Measurements from ENCODE around the gene ARHGAP4. TPM values are rescaled to one million over a fixed set of nuclear protein-coding genes. Genes with fewer than 3 reads are reported as not detected.

ARHGAP4 gene
- total and polyA plus RNA-seq, 8 donors = 21.9 to 96.2 (median 26.3) TPM

DNA sequence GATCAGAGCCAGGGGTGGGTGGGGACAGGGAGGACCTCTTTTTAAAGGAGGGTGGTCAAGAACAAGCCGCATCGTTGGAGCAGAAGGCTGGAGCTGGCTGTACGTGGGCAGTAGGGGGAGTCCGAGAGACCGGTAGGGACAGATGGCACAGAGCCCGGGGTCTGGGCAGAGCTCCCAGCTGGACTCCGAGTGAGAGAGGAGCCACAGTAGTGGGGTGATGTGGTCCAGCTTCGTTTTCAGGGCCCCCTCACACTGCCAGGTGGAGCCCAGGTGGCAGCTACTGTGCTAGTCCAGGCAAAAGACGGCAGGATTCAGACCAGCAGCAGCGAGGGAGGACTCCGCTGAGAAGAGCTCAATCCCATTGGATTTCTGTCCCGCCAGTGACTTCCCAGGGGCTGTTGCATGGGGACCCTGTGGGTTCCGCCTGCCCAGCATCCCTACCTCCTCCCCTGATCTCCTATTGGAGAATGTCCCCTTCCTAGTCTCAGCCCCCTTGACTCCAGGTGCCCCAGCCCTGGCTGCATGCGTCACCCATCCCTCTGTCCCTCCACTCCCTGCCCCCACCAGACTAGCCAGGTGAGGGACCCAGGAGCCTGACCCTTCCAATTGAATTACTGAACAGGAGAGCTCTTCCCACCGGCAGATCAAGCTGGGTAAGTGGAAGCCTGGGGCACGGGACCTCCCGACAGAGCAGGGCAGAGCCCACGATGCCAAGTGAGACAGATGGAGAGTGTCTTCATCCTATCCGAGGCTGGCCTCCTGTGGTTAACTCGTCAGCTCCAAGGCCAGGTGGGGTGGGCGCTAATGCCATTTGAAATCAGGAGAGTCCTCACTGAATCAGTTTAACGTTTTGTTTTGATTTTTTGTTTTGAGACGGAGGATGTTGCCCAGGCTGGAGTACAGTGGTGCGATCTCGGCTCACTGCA, 2.9 kb downstream of the ARHGAP4 start:
- peaks cover 0 to 28% of the 10 kb centered on the region in 2 donors for H3K36me3 ChIP-seq
- H3K9me3 ChIP-seq = no peaks in the 10 kb centered on the region
- ATAC-seq (peak; percentile 48), DNase-seq (peak in 3 of 4 donors; percentile 70 to 87 (median 74))
- H3K27me3 ChIP-seq = no peaks in the 10 kb centered on the region
- H3K27ac ChIP-seq = peak overlapping the region in 1 of 2 donors; percentile 97
- intact Hi-C loops (cut with DNase I) = no loop called here
- TF ChIP-seq CTCF (IDR thresholded peaks at IDR 0.05) = peak in 1 of 2 donors; percentile 39
- H3K4me3 ChIP-seq = peak overlapping the region in 1 of 2 donors; percentile 57
- H3K4me1 ChIP-seq = peaks cover 4 to 31% of the 10 kb centered on the region in 2 donors

DNA sequence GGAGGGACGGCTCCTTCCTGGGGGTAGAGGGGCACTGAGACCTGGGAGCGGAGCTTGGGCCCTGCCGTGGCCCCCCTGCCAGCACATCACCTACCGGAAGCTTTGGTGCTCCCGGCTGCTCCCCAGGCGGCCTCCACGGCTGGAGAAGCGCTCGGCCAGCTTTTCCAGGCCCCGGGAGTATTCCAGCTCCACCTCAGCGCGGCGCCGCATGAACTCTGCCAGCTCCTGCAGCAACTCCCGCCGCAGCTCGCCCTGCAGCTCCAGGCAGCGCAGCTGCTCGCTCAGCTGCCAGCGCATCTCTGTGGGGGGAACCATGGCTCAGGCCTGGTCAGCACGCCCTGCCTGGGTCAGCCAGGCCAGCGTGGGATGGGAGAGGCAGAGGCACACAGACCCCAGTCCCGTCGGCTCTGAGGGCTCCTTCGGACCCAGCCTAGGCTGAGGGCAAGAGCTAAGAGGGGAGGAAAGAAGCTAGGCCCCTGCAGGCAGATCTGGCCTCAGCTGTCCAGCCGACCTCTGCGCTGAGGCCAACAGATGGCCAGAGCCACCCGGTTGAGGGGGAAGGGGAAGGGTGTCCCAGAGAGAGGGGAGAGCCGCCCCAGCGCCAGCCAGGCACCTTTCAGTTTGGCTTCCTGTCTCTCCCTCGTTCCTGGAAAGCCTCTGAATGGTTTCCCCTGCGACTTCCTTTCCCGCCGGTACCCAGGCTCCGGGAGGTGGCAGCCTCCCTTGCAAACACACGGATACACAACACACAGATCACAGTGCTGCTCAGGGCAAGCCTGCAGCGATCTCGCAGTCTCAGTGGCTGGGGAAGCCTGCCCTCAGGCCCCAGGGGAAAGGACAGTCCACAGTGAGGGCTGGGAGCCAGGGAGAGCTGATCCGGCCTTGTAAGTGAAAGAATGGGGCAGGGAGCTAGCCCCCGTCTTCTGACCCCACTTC, 4.3 kb downstream of the ARHGAP4 start:
- Histone ChIP-seq H3K27me3 (no peaks in the 10 kb centered on the region), H3K4me1 (peaks cover 4 to 31% of the 10 kb centered on the region in 2 donors), H3K4me3 (peak overlapping the region in 1 of 2 donors; percentile 57), H3K9me3 (no peaks in the 10 kb centered on the region), H3K27ac (peak overlapping the region in 1 of 2 donors; percentile 97), H3K36me3 (peaks cover 0 to 41% of the 10 kb centered on the region in 2 donors)
- intact Hi-C loops (cut with DNase I) = no loop called here
- DNase-seq (peak in 1 of 4 donors; percentile 57), ATAC-seq (no peak)
- no peak for TF ChIP-seq CTCF (IDR thresholded peaks at IDR 0.05)

- TF ChIP-seq CTCF (IDR thresholded peaks at IDR 0.05) = no peak
- peak in 1 of 4 donors; percentile 42 for DNase-seq
- H3K4me1 ChIP-seq = peaks cover 4 to 31% of the 10 kb centered on the region in 2 donors
- H3K36me3 ChIP-seq = peaks cover 0 to 46% of the 10 kb centered on the region in 2 donors
- no peak overlapping the region for H3K4me3 ChIP-seq
- no peak for ATAC-seq
- no peaks in the 10 kb centered on the region for H3K9me3 ChIP-seq
- H3K27ac ChIP-seq = peak overlapping the region in 1 of 2 donors; percentile 97
- H3K27me3 ChIP-seq = no peaks in the 10 kb centered on the region
- intact Hi-C loops (cut with DNase I) = no loop called here
Observed at GRCh38 chrX:153921070-153921469, 5.0 kb downstream of the ARHGAP4 start.

GRCh38 chrX:153920546-153920945, 5.5 kb downstream of the ARHGAP4 start:
- H3K27ac ChIP-seq = no peak overlapping the region
- intact Hi-C loops (cut with DNase I) = no loop called here
- ATAC-seq = no peak
- peaks cover 0 to 46% of the 10 kb centered on the region in 2 donors for H3K36me3 ChIP-seq
- DNase-seq = peak in 1 of 4 donors; percentile 29
- H3K4me3 ChIP-seq = no peak overlapping the region
- no peaks in the 10 kb centered on the region for H3K27me3 ChIP-seq
- TF ChIP-seq CTCF (IDR thresholded peaks at IDR 0.05) = no peak
- no peaks in the 10 kb centered on the region for H3K9me3 ChIP-seq
- H3K4me1 ChIP-seq = peaks cover 4 to 31% of the 10 kb centered on the region in 2 donors

Measured in left lung (tissue), 10 donors.